HepG2 (cell line): Measurements from ENCODE around the gene WDR27. TPM values are rescaled to one million over a fixed set of nuclear protein-coding genes. Genes with fewer than 3 reads are reported as not detected.

Source experiments
- ATAC-seq: fragments of 200-7000 bp; cut with Tn5 transposase; 3 replicates; pipeline ENCODE4 v1.9.1; 2020; ENCODE audit warnings: mild to moderate bottlenecking, moderate library complexity
- BruUV-seq: library from RNA; stranded (reverse); fragments of 400-500 nt; replicated peaks from 2 replicates; lab custom pipeline; 2021; lab: Mats Ljungman, UMichigan
- CTCF ChIA-PET: fragments of 300-600 bp; formaldehyde crosslinking; extraction: SDS; loops from one replicate; lab custom pipeline; 2021; ENCODE audit warnings: low total read pairs, inconsistent platforms, low intra/inter-chr PET ratio; lab: Yijun Ruan, JAX
- POLR2A ChIA-PET: fragments of 350-600 bp; sonication (Branson Sonifier 250); formaldehyde crosslinking; loops from one replicate; lab custom pipeline; 2020; ENCODE audit warnings: antibody characterized with exemption, inconsistent platforms; lab: Yijun Ruan, JAX
- DNase-seq: peaks from one replicate; pipeline ENCODE4 v3.0.0-alpha.2; 2015; ENCODE audit warnings: low spot score
- FAIRE-seq: peaks from 3 replicates; lab custom pipeline; 2011; peaks lifted over from hg19 to GRCh38; lab: Jason Lieb, UNC
- H2AFZ ChIP-seq: one replicate; pipeline ENCODE4 v1.6.1; 2011; ENCODE audit warnings: low read length, inconsistent platforms
- H3K27ac ChIP-seq: fragments of 300-600 bp; 3 replicates; pipeline ENCODE4 v1.8.0; 2011; ENCODE audit warnings: mixed run types, mild to moderate bottlenecking, mixed read lengths, low read length, inconsistent platforms; ENCODE audit not compliant: insufficient read depth; ENCODE audit errors: extremely low read length
- H3K27me3 ChIP-seq, 2 experiments: fragments of 200-600 bp in 1 of 2; 2 replicates in 1 of 2; 3 replicates in 1 of 2; pipeline versions ENCODE4 v1.6.0 to v1.8.0; 2011; ENCODE audit warnings: low read length in 2 of 2, mild to moderate bottlenecking in 2 of 2, moderate library complexity in 2 of 2, inconsistent platforms in 1 of 2; ENCODE audit not compliant: insufficient read depth in 2 of 2, control insufficient read depth in 1 of 2
- H3K36me3 ChIP-seq, 2 experiments: fragments of 200-600 bp in 1 of 2; replicated peaks in 1 of 2; 2 replicates in 1 of 2; 3 replicates in 1 of 2; pipeline versions ENCODE4 v1.5.1 to v1.8.0; 2011; ENCODE audit warnings: low read length in 2 of 2, inconsistent platforms in 1 of 2; ENCODE audit not compliant: insufficient read depth in 2 of 2, control insufficient read depth in 1 of 2
- H3K4me1 ChIP-seq: 2 replicates; pipeline ENCODE4 v1.5.1; 2012; ENCODE audit warnings: low read length, inconsistent platforms; ENCODE audit not compliant: insufficient read depth
- H3K4me2 ChIP-seq: 2 replicates; pipeline ENCODE4 v1.6.0; 2011; ENCODE audit warnings: low read depth, low read length, inconsistent platforms
- H3K4me3 ChIP-seq, 3 experiments: fragments of 200-600 bp in 1 of 3; sonication (generic), shearing (Covaris generic) in 1 of 3; replicated peaks in 1 of 3; 2 replicates each; pipeline ENCODE4 v1.5.1; 2011 to 2016; ENCODE audit warnings: low read length in 3 of 3, inconsistent platforms in 2 of 3, low read depth in 2 of 3, mild to moderate bottlenecking in 2 of 3, control low read depth in 1 of 3, mixed read lengths in 1 of 3; ENCODE audit not compliant: insufficient read depth in 1 of 3
- H3K79me2 ChIP-seq: one replicate; pipeline ENCODE4 v1.6.1; 2011; ENCODE audit warnings: low read length, inconsistent platforms; ENCODE audit not compliant: insufficient read depth
- H3K9ac ChIP-seq: 2 replicates; pipeline ENCODE4 v1.6.0; 2011; ENCODE audit warnings: mild to moderate bottlenecking, low read depth, low read length, inconsistent platforms; ENCODE audit not compliant: insufficient read depth
- H3K9me3 ChIP-seq: 2 replicates; pipeline ENCODE4 v1.5.1; 2012; ENCODE audit warnings: mild to moderate bottlenecking, low read length
- H4K20me1 ChIP-seq: 2 replicates; pipeline ENCODE4 v1.6.0; 2011; ENCODE audit warnings: inconsistent platforms, mild to moderate bottlenecking, low read length, moderate library complexity; ENCODE audit not compliant: insufficient read depth
- ELF3 ChIP-seq: IDR thresholded peaks from 2 replicates; pipeline ENCODE4 v1.6.1; 2016; ENCODE audit warnings: missing genetic modification reagents, missing compliant biosample characterization
- EZH2 ChIP-seq: conservative IDR thresholded peaks from 2 replicates; pipeline ENCODE4 v1.6.1; 2012; ENCODE audit warnings: mild to moderate bottlenecking, low read depth, low read length, moderate library complexity
- MYNN ChIP-seq: sonication (generic); formaldehyde crosslinking; IDR thresholded peaks from 2 replicates; pipeline ENCODE4 v1.4.0; 2020; ENCODE audit warnings: mild to moderate bottlenecking, low read depth, missing genetic modification reagents
- SALL2 ChIP-seq: sonication (generic); formaldehyde crosslinking; IDR thresholded peaks from 2 replicates; pipeline ENCODE4 v1.8.1; 2023; ENCODE audit warnings: mild to moderate bottlenecking, missing genetic modification reagents, inconsistent platforms
- TOPORS ChIP-seq: sonication (generic); formaldehyde crosslinking; IDR thresholded peaks from 2 replicates; pipeline ENCODE4 v1.8.0; 2023; ENCODE audit warnings: mild to moderate bottlenecking, missing genetic modification reagents
- ZFYVE20 ChIP-seq: sonication (generic); formaldehyde crosslinking; IDR thresholded peaks from 2 replicates; pipeline ENCODE4 v1.8.0; 2023; ENCODE audit warnings: low read depth, mild to moderate bottlenecking, moderate library complexity, missing genetic modification reagents, borderline replicate concordance
- ZNF337 ChIP-seq: sonication (generic); formaldehyde crosslinking; IDR thresholded peaks from 2 replicates; pipeline ENCODE4 v1.5.1; 2020; ENCODE audit warnings: missing genetic modification reagents, low read depth, mild to moderate bottlenecking, borderline replicate concordance
- WGBS: methylation state at CpG from one replicate; pipeline ENCODE4 v1.1.6; 2017; ENCODE audit warnings: low lambda C conversion rate; 5-methylcytosine and 5-hydroxymethylcytosine counted together
- in situ Hi-C: cut with HindIII; loops from 2 replicates; pipeline ENCODE4 v1.10.0; 2017; ENCODE audit warnings: low pct_unique_long_range_greater_than_20kb; ENCODE audit not compliant: extremely low pct_ligation_motif_present
- intact Hi-C: fragments of 100-400 bp; cut with micrococcal nuclease; formaldehyde crosslinking; loops from one replicate; pipeline ENCODE4 v1.10.0; 2022; ENCODE audit not compliant: unreplicated experiment
- polyA plus RNA-seq, 8 experiments: library from polyadenylated mRNA; depleted of rRNA in 3 of 8; stranded (reverse) in 7 of 8; unstranded in 1 of 8; fragments of >200 nt; fragmentation: Illumina TruSeq in 4 of 8; extraction: Trizol in 4 of 8; gene quantifications; 2 replicates each; pipeline versions ENCODE4 v1.2.1 to v1.2.3, GENCODE V29; 2011 to 2016; ENCODE audit warnings: low read depth in 4 of 8, missing spikeins in 1 of 8, mixed read lengths in 1 of 8; ENCODE audit not compliant: insufficient read depth in 1 of 8
- total RNA-seq, 5 experiments: library from RNA; depleted of rRNA; stranded (reverse); fragments of >200 nt; fragmentation: Illumina TruSeq; extraction: Trizol; gene quantifications; 2 replicates each; pipeline ENCODE4 v1.2.3, GENCODE V29; 2016; ENCODE audit warnings: low read depth in 1 of 5
- TF ChIP-seq, protein P1 (sequence below): sonication (generic); formaldehyde crosslinking; IDR thresholded peaks from 2 replicates; pipeline ENCODE4 v1.8.1; 2023; ENCODE audit warnings: mild to moderate bottlenecking, missing genetic modification reagents
- TF ChIP-seq, protein P2 (sequence below), 2 experiments: IDR thresholded peaks; 2 replicates each; pipeline ENCODE4 v1.6.1; 2011 to 2012; ENCODE audit warnings: low read length in 2 of 2, borderline replicate concordance in 1 of 2, low read depth in 1 of 2, mild to moderate bottlenecking in 1 of 2, moderate library complexity in 1 of 2
- TF ChIP-seq, protein P3 (sequence below): sonication (generic); formaldehyde crosslinking; IDR thresholded peaks from 2 replicates; pipeline ENCODE4 v1.8.0; 2022; ENCODE audit warnings: missing genetic modification reagents, mild to moderate bottlenecking, inconsistent platforms, borderline replicate concordance

WDR27 gene
- total and polyA plus RNA-seq, 2 of the 13 experiments (the other 11 are each of a cell fraction or from before 2014, with no cell fraction given), result 34.1 to 80.3 TPM

DNA sequence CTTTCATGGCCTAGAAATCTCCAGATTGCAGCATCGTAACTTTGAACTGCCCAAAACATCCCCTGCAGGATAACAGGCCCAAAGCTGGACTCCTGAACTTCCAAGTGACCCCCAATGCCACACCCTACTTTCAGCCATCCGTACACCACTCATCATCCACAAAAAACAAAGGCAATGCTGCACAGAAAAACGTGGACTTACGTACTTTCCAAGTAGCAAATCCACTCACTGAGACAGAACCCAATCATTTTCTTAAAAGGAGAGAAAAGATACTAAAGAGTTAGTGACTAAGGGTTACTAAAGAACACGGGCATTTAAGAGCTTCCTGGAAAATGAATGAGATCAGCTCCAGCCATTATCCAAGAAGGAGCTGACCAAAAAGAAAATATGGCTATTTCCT, 211.0 kb downstream of the WDR27 start:
- Histone ChIP-seq H3K4me2 (no peak overlapping the region), H3K79me2 (no peaks in the 10 kb centered on the region), H4K20me1 (no peaks in the 10 kb centered on the region), H3K27ac (no peak overlapping the region), H3K9me3 (no peaks in the 10 kb centered on the region), H3K4me3 (no peak overlapping the region), H3K9ac (no peak overlapping the region), H3K27me3 (no peaks in the 10 kb centered on the region), H3K36me3 (no peaks in the 10 kb centered on the region), H2AFZ (no peak overlapping the region), H3K4me1 (no peaks in the 10 kb centered on the region)
- CTCF ChIA-PET, result no interaction called here
- no TSS peak for BruUV-seq
- WGBS, result 76% methylated on average over 5 of the region's 5 CpGs
- FAIRE-seq, result no peak
- ATAC-seq, result no peak
- in situ Hi-C loops, result no loop called here
- TF ChIP-seq, protein P1, sequence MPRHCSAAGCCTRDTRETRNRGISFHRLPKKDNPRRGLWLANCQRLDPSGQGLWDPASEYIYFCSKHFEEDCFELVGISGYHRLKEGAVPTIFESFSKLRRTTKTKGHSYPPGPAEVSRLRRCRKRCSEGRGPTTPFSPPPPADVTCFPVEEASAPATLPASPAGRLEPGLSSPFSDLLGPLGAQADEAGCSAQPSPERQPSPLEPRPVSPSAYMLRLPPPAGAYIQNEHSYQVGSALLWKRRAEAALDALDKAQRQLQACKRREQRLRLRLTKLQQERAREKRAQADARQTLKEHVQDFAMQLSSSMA (CRISPR knock-in tag), result no peak
- no peak for TF ChIP-seq EZH2
- TF ChIP-seq ZNF337, result no peak
- TF ChIP-seq TOPORS, result no peak
- no peak for TF ChIP-seq SALL2 (CRISPR knock-in tag)
- TF ChIP-seq MYNN (CRISPR knock-in tag), result no peak
- TF ChIP-seq, protein P2, sequence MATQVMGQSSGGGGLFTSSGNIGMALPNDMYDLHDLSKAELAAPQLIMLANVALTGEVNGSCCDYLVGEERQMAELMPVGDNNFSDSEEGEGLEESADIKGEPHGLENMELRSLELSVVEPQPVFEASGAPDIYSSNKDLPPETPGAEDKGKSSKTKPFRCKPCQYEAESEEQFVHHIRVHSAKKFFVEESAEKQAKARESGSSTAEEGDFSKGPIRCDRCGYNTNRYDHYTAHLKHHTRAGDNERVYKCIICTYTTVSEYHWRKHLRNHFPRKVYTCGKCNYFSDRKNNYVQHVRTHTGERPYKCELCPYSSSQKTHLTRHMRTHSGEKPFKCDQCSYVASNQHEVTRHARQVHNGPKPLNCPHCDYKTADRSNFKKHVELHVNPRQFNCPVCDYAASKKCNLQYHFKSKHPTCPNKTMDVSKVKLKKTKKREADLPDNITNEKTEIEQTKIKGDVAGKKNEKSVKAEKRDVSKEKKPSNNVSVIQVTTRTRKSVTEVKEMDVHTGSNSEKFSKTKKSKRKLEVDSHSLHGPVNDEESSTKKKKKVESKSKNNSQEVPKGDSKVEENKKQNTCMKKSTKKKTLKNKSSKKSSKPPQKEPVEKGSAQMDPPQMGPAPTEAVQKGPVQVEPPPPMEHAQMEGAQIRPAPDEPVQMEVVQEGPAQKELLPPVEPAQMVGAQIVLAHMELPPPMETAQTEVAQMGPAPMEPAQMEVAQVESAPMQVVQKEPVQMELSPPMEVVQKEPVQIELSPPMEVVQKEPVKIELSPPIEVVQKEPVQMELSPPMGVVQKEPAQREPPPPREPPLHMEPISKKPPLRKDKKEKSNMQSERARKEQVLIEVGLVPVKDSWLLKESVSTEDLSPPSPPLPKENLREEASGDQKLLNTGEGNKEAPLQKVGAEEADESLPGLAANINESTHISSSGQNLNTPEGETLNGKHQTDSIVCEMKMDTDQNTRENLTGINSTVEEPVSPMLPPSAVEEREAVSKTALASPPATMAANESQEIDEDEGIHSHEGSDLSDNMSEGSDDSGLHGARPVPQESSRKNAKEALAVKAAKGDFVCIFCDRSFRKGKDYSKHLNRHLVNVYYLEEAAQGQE (IDR thresholded peaks at IDR 0.05; ENCODE audit: borderline replicate concordance in 1 of 2, low read depth in 1 of 2, low read length in 2 of 2), result no peak
- no peak for TF ChIP-seq ZFYVE20 (CRISPR knock-in tag)
- TF ChIP-seq, protein P3, sequence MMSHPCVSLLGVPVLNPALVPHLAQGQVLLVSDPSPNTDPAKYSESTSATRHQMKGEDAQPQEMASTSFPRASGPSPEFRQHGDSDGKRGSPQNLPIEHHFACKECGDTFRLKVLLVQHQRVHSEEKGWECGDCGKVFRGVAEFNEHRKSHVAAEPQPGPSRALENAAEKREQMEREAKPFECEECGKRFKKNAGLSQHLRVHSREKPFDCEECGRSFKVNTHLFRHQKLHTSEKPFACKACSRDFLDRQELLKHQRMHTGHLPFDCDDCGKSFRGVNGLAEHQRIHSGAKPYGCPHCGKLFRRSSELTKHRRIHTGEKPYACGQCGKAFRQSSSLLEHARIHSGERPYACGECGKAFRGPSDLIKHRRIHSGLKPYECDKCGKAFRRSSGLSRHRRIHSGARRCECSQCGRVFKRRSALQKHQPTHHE (CRISPR knock-in tag), result no peak
- TF ChIP-seq ELF3 (CRISPR knock-in tag), result no peak
- POLR2A ChIA-PET, result no interaction called here
- intact Hi-C loops, result no loop called here
- DNase-seq, result no peak
